ENCODE results near the gene WDR11.
A peak's percentile ranks its signal among the peaks of the same experiment; 100 is the strongest.
"Not testable (repeated sequence)": the region's sequence is repeated elsewhere in the genome, so short reads cannot be mapped to it uniquely, and the experiment has no call there.

The WDR11 gene

DNA sequence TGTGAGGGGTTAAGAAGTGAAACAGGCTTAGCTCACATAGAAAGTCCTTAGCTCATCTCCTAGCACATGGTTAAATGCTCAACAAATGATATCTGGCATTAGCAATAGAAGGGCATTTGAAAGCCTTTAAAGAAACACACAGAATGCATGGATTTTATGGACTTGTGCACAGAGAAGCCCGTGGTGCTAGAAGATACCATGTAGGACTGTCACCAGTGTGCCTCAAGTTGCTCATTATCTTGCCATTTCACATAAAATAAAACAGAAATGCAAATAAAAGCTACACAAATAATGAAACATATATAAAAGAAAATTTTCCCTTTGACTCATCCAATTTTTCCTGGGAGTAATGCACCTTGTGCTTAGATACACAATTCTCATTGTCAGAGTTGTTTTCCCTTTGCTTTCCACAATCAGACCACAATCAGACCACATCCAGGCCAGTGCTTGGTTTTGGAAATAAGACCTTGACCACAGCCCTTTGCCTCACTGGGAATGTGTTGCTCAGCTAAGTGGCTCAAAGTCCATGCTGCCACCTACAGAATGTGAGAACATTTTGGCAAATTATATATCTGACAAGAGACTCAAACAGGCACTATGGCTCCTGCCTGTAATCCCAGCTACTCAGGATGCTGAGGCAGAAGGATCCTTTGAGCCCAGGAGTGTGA lies 9.5 kb upstream of the WDR11 start:
- DNase-seq: no peak

DNA sequence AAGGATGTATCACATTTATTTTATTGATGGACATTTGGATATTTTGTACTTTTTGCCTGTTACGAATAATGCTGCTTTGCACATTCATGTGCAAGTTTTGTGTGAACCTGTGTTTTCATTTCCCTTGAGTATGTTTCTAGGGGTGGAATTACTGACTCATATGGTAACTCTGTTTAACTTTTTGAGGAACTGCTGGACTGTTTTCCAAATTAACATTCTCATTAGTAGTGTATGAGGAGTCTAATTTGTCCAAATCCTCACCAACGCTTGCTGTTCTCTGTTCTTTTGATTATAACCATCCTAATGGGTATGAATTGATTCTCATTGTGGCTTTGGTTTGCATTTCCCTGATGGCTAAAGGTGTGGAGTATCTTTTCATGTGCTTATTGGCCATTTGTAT lies 3.2 kb downstream of the WDR11 start:
- no peak for DNase-seq

DNA sequence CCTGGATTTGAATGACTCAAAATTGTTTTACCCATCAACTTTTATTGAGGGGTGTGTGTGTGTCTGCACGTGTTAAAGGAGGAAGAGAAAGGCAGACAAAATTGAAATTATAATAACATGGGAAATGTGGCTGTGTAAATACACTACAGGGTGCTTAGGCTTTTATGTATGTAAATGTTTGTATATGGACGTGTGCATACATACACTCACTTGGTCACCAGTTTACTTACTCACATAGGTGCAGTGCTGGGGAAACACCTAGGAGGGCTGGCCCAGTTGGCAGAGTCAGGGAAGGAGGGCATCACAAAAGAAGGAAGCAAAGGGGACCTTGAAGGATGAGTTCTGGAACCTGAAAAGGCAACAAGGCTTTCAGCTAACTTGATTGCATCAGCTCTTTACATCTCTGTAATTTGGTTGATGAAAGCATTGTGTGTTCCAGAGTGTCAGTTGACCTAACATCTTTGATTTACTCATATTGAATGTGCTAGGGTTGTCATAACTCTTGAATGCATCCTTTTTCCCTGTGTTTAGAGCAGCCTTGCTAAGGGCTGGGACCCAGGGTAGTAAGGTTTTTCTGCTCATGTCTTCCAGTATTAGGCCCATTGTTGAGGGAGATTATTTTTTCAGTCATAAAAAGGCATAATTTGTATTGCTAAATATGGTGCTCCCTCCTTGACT lies 10.2 kb downstream of the WDR11 start:
- no peak for DNase-seq

DNA sequence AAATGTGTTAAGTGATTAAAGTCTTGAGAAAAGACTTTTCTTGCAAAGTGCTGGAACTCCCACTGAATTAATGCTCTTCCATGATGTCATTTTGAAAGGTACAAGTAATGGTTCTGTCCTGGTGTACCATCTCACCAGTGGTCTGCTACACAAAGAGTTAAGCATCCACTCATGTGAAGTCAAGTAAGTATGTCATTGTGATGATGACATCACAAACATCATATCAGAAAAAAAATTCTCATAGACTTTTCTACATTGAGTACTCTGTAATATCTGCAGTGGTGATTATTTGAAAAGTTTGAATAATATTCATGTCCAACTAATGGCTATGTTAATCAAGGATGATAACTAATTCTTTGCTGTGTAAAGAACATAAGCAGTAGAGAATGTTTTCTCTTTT lies 22.6 kb downstream of the WDR11 start:
- no peak for DNase-seq

DNA sequence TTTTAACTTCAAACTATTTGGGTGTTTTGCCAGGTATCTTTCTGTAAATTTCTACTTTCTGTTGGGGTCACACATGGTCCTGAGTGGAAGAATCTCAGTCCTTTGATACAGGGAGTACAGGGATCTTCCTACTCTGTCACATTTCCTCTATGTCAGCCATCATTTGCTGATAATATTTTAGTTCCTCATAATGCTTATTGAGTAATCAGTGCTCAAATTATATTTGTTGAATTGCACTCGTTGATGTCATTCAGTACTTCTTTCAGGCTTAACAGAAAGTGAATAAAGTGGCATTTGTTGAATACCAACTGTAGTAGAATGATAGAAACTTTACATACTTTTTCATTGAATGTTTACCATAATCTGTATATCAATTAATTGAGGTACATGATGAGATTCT lies 31.9 kb downstream of the WDR11 start:
- DNase-seq: no peak

DNA sequence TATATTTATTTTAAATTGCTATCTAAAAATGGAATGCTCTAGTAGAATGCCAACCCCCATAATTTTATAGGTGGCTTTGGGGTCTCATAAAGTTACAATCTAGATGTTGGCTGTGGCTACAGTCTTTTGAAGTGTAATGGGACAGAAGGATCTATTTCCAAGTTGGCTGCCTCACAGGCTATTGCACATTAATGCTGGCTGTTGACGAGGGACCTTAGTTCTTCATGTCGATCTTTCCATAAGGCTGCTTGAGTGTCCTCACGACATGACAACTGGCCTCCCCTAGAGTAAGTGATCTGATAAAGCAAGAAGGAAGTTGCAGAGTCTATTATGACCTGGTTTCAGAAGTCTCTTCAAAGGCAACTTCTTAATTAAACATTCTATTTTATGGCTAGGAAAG lies 36.3 kb downstream of the WDR11 start:
- DNase-seq: no peak

DNA sequence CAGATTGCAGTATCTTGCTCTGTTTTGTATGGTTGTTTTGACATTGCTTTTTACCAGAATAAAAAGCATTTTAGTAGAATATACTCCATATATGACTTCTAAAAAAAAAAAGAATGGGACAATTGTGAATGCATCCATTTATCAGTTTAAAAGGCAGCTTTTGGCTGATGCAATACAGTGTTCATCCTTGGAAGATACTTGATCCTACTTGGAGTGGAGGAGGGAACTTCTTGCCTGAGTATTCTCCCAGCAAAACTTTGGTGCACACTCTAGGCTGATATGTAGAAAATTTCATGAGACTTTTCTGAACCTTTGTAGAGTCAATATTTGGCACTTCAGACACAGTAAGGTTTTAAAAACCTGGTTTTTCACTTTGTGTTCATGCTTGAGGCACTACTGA lies 40.2 kb downstream of the WDR11 start:
- no peak for DNase-seq

DNA sequence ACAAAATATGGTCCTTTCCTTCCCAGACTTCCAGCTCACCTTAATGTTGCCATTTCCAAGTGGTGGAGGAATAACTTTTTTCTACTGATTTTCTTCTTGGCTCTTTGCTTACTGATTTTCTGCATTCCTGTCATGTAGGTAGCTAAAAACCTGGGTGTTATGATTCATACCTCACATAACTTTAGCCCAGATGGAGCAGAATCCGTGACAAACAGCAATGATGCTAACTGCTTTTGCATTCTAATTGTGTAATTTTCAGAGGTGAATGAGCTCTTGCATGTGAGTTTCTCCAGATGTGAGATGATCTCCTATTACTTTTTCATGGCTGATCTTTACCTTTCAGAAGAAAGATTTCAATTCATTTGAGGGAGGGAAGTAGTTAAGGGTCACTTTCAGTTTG lies 43.4 kb downstream of the WDR11 start:
- no peak for DNase-seq

DNA sequence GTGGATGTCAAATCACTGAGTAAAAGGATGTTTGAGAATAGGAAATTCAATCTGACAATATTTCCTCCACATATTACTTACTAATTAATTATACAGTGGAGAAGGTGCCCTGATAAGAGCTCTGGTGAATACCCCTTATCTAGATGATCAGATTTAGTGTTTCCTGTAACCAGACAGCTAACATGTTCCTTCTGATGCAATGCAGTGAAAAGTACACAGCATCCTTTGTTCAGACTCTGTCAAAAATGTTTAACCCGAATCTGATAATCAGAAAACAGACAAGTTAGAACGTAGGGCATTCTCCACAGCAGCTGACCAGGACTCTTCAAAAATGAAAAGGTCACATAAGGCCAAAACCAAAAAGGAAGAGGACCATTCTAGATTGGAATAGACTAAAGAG lies 46.2 kb downstream of the WDR11 start:
- no peak for DNase-seq

DNA sequence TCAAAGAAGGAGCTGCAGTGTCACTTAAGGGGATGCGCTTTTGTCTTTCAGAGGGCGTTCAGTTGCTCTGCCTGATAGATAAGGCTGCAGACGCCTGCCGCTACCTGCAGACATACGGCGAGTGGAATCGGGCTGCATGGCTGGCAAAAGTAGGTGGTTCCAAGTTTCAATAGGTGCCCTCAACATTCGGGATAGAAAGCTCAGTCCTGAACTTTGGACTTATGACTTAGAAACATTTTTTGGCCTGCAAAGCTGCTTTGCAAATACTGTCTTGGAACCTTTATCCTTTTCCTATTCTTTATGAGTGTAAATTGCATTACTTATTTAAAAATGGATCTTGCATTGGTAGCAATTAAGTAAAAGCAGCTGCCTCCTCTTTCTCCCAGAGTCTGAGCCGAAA lies 54.1 kb downstream of the WDR11 start:
- no peak for DNase-seq

DNA sequence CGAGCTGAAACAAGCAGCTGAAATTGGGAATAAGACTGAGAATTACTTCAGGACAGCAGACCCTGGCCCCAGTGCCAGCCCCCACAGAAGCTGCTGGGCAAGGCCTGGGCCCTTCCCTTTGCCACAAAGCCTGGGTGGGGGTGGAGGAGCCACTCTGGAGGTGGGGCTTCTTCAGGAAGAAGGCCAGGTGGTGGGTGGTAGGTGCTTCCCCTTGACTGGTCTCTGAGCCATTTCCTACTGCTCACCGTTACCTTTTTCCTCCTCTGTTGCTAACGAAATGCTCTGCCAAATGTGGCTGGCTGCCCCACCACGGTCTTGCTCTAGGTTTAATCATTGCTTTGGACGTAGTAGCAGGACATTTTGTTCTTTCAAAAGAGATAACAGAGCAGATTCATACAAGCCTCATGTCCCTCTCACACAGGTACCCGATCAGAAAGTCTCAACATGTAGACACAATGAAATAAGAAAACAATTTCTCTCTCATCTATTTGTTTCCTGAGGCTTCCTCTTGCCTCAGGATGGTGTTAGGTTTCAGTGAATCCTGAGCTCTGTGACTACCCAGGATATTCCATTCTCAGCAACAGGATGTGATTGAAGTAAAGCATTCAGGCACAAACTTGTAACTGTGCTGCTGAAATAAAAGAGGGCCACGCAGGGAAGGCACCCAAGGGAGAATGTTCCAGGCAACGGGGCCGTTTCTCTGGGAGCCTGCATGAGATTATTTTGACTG lies 66.5 kb downstream of the WDR11 start:
- DNase-seq: no peak

DNA sequence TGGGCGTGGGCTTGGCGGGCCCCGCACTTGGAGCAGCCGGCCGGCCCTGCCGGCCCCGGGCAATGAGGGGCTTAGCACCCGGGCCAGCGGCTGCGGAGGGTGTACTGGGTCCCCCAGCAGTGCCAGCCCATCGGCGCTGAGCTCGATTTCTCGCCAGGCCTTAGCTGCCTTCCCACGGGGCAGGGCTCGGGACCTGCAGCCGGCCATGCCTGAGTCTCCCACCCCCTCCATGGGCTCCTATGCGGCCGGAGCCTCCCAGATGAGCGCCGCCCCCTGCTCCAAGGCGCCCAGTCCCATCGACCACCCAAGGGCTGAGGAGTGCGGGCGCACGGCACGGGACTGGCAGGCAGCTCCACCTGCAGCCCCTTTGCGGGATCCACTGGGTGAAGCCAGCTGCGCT lies 72.7 kb downstream of the WDR11 start:
- not testable (repeated sequence) for DNase-seq

DNA sequence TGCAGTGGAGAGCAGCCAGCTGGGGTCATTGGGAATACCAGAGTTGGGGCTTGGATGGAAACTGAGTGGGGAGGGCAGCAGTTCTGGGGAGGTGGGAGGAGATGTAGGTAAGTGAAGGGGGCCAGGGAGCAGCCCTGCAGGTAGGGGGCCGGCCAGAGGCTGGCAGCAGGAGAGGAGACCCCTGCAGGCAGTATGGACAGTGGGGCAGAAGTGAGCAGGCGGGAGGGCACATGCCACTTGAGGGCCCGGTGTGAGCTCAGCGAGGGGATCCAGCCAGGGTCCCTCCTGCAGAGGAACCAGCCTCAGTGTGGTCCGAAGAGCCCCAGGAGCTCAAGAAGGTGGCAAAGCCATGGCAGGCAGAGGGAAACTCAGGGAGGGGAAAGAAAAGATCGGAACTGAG lies 75.4 kb downstream of the WDR11 start:
- no peak for DNase-seq

DNA sequence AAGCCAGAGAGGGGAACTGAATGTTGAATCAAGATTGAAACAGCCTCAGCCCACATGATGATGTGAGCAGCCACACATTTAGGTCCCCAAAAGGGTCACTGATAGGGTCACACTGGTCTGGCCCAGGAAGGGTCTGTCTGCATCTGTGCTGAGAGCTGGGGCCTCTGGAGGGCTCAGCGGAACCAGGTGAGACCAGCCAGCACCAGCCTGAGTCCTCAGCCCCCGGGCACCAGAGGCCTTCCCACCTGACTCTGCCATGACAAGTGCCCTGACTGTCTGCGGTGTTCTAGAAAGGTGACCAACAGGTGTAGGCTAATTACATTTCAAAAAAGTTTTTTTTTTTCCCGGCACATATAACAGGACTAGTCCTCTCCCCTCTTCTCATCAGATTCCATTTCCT lies 76.2 kb downstream of the WDR11 start:
- DNase-seq: no peak

DNA sequence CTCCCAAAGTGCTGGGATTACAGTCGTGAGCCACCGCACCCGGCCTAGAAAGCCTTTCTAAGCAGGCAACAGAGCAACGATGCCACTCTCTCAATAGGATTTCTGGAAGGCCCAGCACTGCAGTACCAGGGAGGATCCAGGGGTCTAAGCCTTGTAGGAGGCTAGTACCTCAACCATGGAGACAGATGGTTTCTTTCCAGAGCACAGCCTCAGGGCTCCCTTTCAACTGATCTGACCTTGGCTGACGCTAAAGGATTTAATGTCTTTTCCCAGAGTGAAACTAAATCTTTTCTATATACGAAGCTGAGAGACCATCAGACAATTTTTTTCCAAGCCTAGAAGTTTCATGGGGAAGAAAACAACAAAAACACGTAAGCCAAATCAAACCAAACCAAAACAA lies 78.0 kb downstream of the WDR11 start:
- DNase-seq: no peak

DNA sequence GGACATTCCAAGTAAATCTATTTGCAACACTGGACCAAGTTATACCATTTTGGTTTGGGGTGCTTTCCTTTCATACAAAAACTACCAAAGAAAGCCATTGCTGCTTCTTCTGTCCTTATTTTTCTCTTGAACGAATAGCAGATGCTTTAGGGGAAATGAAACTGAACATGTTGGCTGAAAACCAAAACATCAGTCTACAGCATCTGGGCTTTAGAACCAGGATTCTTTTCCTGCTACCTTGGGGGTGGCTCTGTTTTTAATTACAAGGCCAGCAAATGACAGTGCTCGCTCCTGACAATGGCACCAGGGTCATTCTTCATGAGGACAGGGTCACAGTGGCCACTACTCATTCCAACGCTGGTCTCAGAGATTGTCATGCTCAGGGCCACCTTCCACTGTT lies 80.3 kb downstream of the WDR11 start:
- no peak for DNase-seq

DNA sequence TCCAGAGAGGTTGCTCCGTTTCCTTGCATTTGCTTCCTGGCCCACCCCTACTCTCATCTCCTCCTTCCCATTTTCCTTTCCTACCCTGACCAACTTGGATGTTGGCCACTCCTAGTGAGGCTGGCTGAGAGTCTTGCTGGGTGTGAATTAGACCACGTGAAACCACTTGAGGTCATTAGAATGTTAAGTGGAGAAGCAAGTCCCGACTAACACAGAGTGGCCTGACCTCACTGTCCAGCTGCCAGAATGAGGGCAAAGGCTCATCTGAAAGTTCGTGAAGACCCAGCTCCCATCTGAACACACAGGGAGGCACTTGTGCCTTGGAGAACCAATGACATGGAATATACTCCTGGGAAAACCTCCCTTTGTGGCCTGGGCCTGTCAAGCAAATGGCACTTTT lies 80.8 kb downstream of the WDR11 start:
- DNase-seq: no peak

DNA sequence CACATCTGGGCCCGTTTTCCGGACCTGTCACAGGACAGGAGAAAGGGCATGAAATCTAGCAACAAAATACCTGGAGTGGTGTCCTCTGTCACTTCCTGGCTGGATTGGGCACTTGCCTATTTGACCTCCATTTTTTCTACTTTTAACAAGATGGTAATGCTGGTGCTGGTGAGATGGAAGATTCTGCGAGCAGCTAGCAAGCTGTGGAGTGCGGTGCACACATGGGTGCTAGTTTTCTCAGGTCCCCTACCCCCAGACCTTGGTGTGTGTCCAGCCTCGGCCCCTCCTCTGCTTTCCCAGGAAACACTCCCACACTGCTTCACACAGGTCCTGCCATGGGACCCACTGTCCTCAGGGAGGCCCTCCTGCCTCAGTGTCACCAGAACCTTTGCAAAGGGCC lies 87.7 kb downstream of the WDR11 start:
- DNase-seq: no peak

DNA sequence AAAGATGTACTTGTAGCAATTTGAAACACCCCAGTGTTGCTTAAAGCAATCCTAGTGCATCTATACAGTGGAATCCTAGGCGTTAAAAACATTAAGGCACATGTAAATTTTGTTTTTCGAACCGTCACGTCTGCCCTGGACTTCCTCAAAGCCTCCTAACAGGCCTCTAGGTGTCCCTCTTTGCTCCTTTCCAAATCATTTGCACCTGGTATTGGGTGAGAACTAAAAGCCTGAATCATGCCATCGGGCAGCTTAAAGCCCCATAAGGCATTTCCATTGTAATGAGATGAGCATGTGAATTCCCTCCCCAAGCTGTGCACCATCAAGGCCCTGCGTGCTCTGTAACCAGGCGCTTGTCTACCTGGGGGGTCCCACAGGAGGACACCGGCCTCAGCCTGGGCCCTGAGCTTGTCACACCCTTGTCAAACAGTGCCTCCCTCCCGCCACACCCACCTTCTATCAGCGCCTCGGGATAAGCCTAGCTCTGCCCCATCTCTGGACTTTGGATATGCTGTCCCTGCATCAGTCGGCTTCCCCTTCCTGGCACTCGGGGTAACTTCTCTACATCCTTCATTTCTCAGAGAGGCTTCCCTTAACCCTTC lies 89.2 kb downstream of the WDR11 start:
- DNase-seq: no peak

DNA sequence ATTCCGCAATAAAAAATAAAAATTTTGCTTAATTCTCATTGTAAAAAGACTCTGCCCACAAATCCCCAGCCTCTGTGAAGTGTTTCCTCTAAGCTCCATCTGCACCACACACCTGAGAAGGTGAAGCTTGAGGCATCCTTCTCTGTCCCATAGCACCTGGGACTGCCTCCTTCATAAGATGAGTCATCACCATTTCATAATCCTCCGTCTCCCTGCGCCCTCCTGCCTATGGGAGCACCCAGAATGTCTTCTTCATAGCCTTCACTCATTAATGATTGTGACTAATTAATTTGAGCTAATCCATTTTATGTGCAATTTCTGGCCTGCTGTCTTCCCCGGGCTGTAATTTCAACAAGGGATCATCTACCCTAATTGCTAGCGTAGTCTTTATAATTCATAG lies 90.3 kb downstream of the WDR11 start:
- no peak for DNase-seq

DNA sequence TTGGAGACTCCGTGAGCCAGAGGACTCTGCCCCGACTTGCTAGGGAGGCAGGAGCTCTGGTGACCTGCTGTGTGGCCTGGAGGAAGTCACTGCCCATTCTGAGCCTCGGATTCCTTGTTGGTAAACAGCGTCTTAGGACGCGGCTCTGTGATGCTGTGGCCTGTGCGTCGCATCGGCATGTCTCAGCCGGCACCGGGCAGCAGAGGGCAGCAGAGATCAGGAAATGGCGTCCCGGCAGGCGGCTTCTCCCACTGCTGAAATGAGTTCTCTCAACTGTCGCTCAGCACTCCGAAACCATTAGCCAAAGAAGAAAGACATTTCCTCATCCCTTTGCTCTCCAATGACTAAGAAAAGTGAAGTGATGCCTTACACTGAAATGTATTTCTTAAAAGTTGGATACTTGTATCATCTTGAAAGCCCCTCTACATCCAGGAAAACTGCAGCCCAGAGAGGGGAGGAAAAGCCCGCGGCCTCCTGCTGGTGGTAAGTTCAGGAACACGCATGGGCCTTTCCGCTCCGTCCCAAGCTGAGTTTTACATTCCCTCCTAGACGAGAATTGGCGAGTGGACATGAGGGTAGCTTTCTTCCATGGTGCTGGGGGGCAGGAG lies 91.7 kb downstream of the WDR11 start:
- peak in 1 of 2 experiments; percentile 22 for DNase-seq

DNA sequence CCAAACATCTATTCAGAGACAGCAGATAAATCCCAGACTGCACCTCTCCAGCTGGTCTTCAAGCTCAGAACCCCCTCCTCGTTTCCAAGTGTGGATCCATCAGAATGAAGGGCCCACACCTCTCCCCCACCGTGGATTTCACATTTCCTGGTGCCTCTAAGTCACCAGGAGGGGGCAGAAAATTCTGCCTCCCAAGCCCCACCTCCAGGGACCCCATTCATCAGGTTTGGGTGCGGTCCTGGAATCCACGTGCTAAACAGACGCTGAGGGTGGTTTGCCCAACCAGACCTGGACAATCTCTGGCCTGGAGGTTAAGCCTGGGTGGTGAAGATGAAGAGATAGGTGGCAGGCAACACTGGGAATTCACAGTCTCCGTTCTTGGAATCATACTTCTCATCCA lies 92.4 kb downstream of the WDR11 start:
- DNase-seq: no peak

DNA sequence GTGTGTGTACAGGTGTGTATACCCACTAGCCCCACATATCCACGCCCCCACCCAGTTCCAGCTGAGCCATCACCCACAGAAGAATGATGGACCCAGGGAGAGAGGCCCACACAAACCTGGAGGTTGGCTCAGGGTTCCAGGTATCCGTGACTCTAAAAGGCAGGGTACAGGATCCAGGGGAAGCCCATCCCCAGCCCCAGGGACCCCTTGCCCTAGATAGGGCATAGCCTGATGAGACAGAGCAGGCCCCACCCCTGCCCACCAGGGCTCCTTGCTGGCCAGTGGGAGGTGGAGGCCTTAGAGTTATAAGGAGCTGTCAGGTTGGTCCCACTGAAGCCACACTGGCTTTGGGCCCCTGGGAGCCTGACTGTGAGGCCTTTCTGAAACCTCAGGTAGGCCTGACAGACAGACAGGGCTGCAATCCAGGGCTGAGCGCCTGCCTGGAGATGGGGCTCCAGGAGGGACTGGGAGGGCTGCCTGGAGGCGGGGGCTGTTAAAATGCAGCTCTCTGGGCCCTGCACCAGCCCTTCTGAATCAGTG lies 93.5 kb downstream of the WDR11 start:
- DNase-seq: no peak
